ENCODE results near the gene CYB5R3.
"Not testable (repeated sequence)": the region's sequence is repeated elsewhere in the genome, so short reads cannot be mapped to it uniquely, and the experiment has no call there.

Gene CYB5R3

GRCh38 chr22:42678894-42679293 lies 29.7 kb upstream of the CYB5R3 start:
- no peak for DNase-seq (ENCODE audit: low read depth, low spot score)

GRCh38 chr22:42677936-42678335 lies 28.7 kb upstream of the CYB5R3 start:
- DNase-seq (ENCODE audit: low read depth, low spot score) = not testable (repeated sequence)

GRCh38 chr22:42676059-42676607 lies 26.9 kb upstream of the CYB5R3 start:
- no peak for DNase-seq (ENCODE audit: low read depth, low spot score)

DNA sequence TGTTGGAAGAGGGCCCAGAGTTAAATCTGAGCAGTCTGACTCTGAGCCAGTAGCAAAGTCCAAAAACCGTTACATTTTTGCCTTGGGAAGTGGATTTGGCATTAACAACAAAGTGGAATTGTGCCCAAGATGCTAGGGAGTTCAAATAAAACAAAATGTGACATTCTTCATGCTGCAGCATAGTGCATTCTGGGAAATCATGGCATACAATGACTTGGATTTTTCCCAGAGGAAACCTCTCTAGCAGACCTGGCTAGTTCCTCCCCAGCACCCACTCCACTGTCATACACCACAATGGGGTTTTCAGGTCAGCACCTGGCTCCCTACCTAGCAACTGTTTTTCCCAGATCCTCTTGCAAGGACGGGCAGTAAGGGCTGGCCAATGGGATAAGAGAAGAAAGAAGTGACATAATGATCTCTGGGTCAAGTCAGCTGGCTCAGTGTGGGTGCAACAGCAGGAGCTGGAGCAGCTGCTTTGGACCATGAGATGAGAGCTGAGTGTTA lies 24.8 kb upstream of the CYB5R3 start:
- DNase-seq (ENCODE audit: low read depth, low spot score) = no peak

- not testable (repeated sequence) for DNase-seq (ENCODE audit: low read depth, low spot score)
These were observed 23.9 kb upstream of the CYB5R3 start for GRCh38 chr22:42673071-42673470.

- no peak for DNase-seq (ENCODE audit: low read depth, low spot score)
These were observed 21.9 kb upstream of the CYB5R3 start for GRCh38 chr22:42670921-42671709.

- no peak for DNase-seq (ENCODE audit: low read depth, low spot score)
These were observed 20.9 kb upstream of the CYB5R3 start for GRCh38 chr22:42670046-42670445.

GRCh38 chr22:42666393-42666792 lies 17.2 kb upstream of the CYB5R3 start:
- DNase-seq (ENCODE audit: low read depth, low spot score) = not testable (repeated sequence)

DNA sequence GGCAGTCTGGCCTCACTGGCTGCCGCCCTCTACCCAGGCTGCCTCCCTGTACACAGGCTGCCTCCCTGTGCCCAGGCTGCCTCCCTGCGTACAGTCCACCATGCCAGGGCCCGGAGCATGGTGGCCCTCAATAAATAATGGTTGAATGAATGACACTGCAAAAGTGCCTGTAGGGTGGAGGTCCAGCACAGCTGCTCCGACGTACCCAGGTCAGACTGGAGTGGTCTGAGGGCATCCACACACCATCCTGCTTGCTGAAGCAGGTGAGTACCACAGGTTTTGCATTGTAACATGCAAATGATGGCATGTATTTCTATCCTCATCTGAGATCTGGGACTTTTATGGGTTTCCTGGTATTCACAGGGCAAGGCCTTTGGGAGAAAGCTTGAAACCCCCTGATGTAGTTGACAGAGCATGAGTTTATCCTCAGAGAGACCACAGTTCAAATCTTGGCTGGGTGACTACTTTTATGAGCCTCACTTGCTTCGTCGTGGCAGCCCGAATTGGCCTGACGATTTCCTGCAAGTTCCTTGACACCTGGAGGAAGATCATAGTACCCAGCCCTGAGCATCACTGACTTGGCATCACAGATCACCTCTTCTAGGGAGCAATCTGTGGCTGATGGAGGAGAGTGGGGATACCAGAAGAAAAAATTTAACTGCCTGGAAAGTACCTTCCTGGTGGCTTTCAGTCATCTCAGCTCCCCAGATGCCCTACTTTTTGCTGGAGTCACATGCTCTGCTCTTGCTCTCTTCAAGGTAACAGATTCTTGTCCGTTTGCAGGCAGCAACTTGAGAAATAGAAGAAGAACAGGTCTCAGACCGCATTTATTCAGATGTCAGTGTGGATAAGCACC lies 16.0 kb upstream of the CYB5R3 start:
- no peak for DNase-seq (ENCODE audit: low read depth, low spot score)

DNA sequence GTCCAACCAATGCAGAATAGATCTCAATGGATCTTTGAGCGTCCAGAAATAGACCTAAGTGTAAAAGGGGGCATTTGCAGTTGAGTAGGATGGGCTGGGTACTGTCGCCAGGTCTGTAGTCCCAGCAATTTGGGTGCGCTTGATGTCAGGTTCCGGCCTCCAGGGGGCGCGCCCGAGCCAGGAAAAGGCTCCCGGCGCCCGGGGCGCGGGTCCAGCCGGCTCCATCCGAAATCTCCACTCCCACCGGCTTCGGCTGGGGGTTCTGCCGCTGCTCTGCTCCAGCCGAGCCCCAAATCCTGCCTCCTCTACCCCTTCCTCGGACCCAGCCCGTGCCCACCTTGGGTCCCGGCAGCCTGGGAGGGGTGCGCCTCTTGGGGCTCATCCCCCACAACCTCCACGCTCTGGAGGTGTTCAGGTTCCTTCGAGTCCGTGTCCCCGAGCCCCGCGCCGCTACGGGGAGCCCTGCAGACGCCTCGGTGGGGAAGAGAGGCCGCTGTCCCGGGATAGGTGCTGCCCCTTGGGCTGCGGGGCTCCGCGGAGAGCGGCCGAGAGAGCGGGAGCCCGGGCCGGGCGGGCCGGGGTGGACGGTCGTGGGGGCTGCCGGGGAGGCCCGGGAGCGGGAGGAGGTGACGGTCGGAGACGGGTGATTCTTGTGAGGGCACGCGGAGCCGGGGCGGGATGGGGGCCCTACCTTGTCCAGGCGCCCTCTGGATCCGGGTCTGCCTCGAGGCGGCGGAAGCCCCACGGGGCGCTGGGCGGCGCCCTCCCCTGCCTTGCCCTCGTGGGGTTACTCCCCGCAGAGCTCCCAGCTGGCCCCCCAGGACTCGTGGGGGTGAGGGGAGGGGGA lies 13.0 kb upstream of the CYB5R3 start:
- no peak for DNase-seq (ENCODE audit: low read depth, low spot score)

DNA sequence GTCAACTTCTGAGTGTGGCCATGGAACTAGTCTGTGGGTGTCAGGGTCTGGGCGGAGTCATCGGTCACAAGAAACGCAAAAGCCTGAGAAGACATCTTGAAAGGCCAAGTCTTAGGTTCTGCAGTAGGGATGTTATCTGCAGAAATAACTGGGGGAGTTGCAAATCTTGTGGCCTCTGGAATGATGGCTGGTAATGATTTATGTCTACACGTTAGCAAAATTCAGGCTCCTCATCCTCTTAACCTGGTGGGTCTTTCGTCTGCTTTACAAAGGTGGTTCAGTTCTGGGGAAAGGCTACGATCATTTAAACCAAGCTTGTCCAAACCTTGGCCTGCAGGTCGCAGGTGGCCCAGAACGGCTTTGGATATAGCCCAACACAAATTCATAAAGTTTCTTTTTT lies 7.4 kb upstream of the CYB5R3 start:
- DNase-seq (ENCODE audit: low read depth, low spot score) = no peak

DNA sequence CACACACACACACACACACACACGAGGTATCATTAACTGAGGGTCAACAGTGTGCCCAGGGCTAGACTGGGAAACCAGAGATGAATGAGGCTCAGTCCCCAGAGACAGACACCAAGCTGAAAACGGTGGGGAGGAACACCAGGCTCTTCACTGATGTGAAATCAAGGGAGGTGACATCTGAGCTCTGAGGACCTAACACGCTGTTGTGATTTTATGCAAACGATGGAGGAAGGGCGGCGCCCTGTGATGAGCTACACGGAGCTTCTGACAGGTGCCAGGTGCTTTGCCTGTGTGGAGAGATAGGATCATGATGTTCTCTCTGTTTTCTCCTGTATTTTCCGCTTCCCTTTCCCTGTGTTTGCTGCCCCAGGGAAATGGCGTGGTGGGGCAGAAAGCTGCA lies 6.5 kb upstream of the CYB5R3 start:
- no peak for DNase-seq (ENCODE audit: low read depth, low spot score)

DNA sequence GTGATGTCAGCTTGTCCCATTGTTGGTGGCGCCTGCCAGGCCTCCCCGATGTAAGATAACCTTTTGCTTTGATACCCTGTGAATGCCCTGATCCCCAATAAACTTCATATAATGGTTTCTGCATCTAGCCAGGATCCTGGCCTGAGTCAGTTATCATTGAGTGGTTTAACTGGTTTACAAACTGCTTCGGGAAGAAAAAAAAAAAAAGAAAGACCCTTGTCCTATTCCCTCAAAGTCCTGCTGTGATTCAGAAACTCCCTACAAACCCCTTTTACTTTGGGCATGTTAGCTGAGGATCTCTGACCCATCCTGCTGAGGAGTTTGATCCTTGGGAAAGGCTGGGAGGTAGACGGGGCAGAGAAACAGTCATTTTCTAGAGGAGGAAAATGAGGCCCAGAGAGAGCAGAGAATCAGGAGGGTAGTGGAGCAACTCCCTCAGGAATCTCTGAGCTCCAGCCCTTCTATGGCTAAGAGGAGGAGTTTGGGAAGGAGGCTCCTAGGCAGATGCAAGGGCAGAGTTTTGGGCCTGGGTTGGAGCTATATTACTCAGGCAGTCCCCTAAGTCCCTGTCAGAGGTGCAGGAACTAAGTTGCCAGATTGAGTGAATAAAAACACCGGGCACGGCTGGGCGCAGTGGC lies 5.4 kb upstream of the CYB5R3 start:
- DNase-seq (ENCODE audit: low read depth, low spot score) = no peak

GRCh38 chr22:42653999-42654398 lies 4.8 kb upstream of the CYB5R3 start:
- no peak for DNase-seq (ENCODE audit: low read depth, low spot score)

DNA sequence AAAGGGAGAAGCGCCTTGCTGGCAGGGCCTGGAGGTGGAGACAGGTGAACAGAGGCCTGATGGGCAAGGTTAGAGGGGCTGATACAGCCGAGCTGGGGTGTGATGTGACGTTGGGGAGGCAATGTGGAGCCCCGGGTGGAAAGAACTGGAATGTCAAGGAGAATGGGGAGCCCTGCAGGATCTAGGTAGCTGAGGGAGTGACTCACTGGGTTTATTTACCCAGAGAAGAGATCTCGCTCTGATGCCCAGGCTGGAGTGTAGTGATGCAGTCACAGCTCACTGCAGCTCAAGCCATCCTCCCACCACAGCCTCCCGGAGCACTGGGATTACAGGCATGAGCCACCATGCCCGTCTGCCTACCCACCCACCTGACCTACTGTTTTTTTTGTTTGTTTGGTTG lies 1.9 kb upstream of the CYB5R3 start:
- DNase-seq (ENCODE audit: low read depth, low spot score) = no peak

DNA sequence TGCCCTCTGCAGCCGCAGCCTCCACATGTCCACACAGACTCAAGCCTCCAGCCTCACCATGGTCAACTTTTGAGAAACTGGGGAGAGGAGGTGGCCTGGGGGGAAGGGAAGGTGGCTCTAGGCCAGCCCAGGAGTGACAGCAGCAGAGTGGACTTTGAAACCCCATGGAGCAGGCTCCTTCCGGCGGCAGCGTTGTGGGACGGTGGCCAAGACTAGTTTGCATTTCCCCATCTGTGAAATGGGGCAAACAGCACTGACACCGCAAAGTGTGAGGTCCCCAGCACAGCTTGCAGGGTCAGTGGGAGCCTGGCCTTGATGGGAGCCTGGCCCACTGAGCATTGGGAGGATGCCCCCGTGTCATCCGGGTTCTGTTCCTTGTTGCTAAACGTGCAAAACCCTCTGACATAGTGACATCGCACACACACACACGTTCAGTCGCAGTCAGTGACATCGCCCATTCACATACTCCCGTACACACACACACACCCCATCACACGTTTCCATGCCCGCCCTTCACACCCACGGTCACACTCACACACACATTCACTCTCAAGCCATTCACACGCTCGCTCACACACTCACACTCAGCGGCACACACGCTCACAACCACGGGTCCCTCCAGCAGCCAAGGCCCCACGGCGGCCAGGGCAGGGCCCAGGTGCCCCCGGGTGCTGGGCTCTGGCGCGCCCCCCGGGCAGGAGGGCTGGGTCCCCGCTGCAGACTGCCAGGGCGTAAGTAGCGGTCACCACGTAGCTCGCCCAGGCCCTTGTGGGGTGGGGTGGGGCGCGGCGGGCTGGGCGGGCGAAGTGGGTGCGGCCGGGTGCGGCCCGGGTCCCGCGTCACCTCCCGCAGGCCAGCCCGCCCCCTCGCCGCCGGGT lies 585 bp downstream of the CYB5R3 start:
- no peak for DNase-seq (ENCODE audit: low read depth, low spot score)

- DNase-seq (ENCODE audit: low read depth, low spot score) = no peak
These were observed 1.2 kb downstream of the CYB5R3 start for GRCh38 chr22:42648017-42648367.

DNA sequence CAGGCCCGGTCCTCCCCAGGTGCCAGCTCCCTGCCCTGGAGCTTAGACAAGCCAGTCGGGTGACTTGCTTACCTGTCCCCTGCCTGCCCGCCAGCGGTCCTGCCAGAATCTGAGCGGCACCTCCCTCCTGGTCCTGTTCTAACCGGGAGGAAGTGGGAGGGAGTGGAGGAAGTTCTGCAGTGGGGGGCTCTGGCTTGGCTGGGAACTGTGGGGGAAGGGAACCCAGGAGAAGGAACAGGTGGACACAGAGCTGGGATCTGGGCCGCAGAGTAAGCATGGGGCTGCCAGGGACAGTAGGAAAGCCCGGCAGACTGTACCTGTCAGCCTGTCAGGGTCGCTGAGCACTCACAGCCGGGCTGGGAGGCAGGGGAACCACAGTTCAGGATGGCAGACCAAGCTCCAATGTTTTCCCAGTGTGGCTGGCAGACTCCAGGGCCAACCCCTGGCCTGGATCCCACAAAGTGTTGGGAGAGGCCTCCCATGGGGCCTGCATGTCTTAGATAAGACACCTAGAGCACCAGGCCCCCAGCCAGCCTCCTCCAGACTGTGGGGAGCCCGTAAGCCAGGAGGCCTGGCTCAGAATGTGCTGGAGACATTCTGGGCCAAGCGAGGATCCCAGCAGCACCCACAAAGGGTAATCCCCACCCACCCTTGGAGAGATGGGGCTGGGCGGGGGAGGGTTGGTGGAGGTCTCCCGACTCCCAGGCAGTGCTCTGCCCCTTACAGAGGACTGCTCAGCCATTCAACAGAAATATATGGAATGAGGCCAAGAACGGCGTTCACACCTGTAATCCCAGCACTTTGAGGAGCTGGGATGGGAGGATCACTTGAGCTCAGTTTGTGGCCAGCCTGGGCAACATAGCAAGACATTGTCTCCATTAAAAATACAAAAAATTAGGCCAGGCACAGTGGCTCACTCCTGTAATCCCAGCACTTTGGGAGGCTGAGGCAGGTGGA lies 2.3 kb downstream of the CYB5R3 start:
- DNase-seq (ENCODE audit: low read depth, low spot score) = no peak

Measured in brain pericyte (primary cell).